CD14-positive monocyte (primary cell): ENCODE results near the gene CCL14. TPM values are rescaled to one million over a fixed set of nuclear protein-coding genes. Genes with fewer than 3 reads are reported as not detected.

ENCODE experiments used
- DNase-seq, 3 donors: peaks; one replicate each; pipeline ENCODE4 v3.0.0-alpha.2; 2011 to 2022
- H2AFZ ChIP-seq: 2 replicates; pipeline ENCODE4 v1.6.0; 2012; ENCODE audit warnings: mild to moderate bottlenecking, low read depth, low read length, inconsistent platforms; ENCODE audit not compliant: insufficient read depth, poor library complexity, severe bottlenecking
- H3K27ac ChIP-seq, 2 donors: 1 replicate in 1 of 2; 2 replicates in 1 of 2; pipeline ENCODE4 v1.5.1; 2012 to 2013; ENCODE audit warnings: low read length in 2 of 2, control low read depth in 1 of 2, inconsistent platforms in 1 of 2, low read depth in 1 of 2, mild to moderate bottlenecking in 1 of 2
- H3K27me3 ChIP-seq, 2 donors: one replicate each; pipeline versions ENCODE4 v1.6.0 to v1.6.1; 2011 to 2013; ENCODE audit warnings: low read length in 2 of 2; ENCODE audit not compliant: control insufficient read depth in 2 of 2, insufficient read depth in 2 of 2
- H3K36me3 ChIP-seq, 2 donors: replicated peaks in 1 of 2; 1 replicate in 1 of 2; 2 replicates in 1 of 2; pipeline versions ENCODE4 v1.5.1 to v1.6.1; 2012 to 2013; ENCODE audit warnings: low read length in 2 of 2, control low read depth in 1 of 2, inconsistent platforms in 1 of 2, mild to moderate bottlenecking in 1 of 2; ENCODE audit not compliant: insufficient read depth in 2 of 2, control insufficient read depth in 1 of 2
- H3K4me1 ChIP-seq, 2 donors: 1 replicate in 1 of 2; 2 replicates in 1 of 2; pipeline versions ENCODE4 v1.5.1 to v1.6.1; 2012 to 2013; ENCODE audit warnings: low read length in 2 of 2, control low read depth in 1 of 2, inconsistent platforms in 1 of 2, mild to moderate bottlenecking in 1 of 2, moderate library complexity in 1 of 2; ENCODE audit not compliant: insufficient read depth in 2 of 2, control insufficient read depth in 1 of 2
- H3K4me2 ChIP-seq: replicated peaks from 2 replicates; pipeline ENCODE3; 2012; ENCODE audit warnings: low read length, moderate library complexity, mild to moderate bottlenecking; ENCODE audit not compliant: poor library complexity, severe bottlenecking; ENCODE audit errors: extremely low read depth
- H3K4me3 ChIP-seq, 3 experiments: fragments of 200-600 bp in 1 of 3; sonication (generic) in 1 of 3; replicated peaks in 1 of 3; 1 replicate in 2 of 3; 2 replicates in 1 of 3; pipeline ENCODE4 v1.5.1; 2011 to 2013; ENCODE audit warnings: low read length in 3 of 3, mild to moderate bottlenecking in 3 of 3, control low read depth in 2 of 3, low read depth in 2 of 3, inconsistent platforms in 1 of 3, moderate library complexity in 1 of 3
- H3K79me2 ChIP-seq: 2 replicates; pipeline ENCODE4 v1.6.0; 2012; ENCODE audit warnings: mild to moderate bottlenecking, control low read depth, inconsistent platforms, low read length, moderate library complexity; ENCODE audit not compliant: insufficient read depth
- H3K9ac ChIP-seq: 2 replicates; pipeline ENCODE4 v1.6.0; 2017; ENCODE audit warnings: low read length, mild to moderate bottlenecking; ENCODE audit not compliant: insufficient read depth, poor library complexity, severe bottlenecking
- H3K9me3 ChIP-seq, 2 donors: replicated peaks in 1 of 2; 1 replicate in 1 of 2; 2 replicates in 1 of 2; pipeline versions ENCODE4 v1.5.1 to v1.6.1; 2012 to 2013; ENCODE audit warnings: low read length in 2 of 2, control low read depth in 1 of 2; ENCODE audit not compliant: control insufficient read depth in 1 of 2, insufficient read depth in 1 of 2
- H4K20me1 ChIP-seq: 2 replicates; pipeline ENCODE4 v1.6.0; 2012; ENCODE audit warnings: mild to moderate bottlenecking, low read length, control low read depth, moderate library complexity; ENCODE audit not compliant: insufficient read depth
- H3K27ac Mint-ChIP-seq, 7 donors: one replicate each; pipeline ENCODE4 v1.8.0; 2020; ENCODE audit warnings: mild to moderate bottlenecking in 7 of 7, mixed read lengths in 7 of 7, moderate library complexity in 6 of 7, inconsistent platforms in 2 of 7
- H3K27me3 Mint-ChIP-seq, 3 donors: one replicate each; pipeline ENCODE4 v1.8.0; 2021 to 2022; ENCODE audit warnings: low read depth in 3 of 3, mild to moderate bottlenecking in 3 of 3, mixed read lengths in 3 of 3, moderate library complexity in 3 of 3, inconsistent platforms in 1 of 3
- H3K36me3 Mint-ChIP-seq, 2 donors: one replicate each; pipeline ENCODE4 v1.8.0; 2020; ENCODE audit warnings: mixed read lengths in 2 of 2, inconsistent platforms in 1 of 2, mild to moderate bottlenecking in 1 of 2
- H3K4me1 Mint-ChIP-seq: one replicate; pipeline ENCODE4 v1.8.0; 2020; ENCODE audit warnings: mild to moderate bottlenecking, mixed read lengths
- H3K4me3 Mint-ChIP-seq, 2 donors: one replicate each; pipeline ENCODE4 v1.8.0; 2020; ENCODE audit warnings: mild to moderate bottlenecking in 2 of 2, mixed read lengths in 2 of 2, moderate library complexity in 1 of 2
- H3K9me3 Mint-ChIP-seq, 7 donors: one replicate each; pipeline ENCODE4 v1.8.0; 2020 to 2022; ENCODE audit warnings: mixed read lengths in 7 of 7, mild to moderate bottlenecking in 6 of 7, moderate library complexity in 6 of 7, inconsistent platforms in 2 of 7
- WGBS: methylation state at CpG from one replicate; pipeline ENCODE4 v1.1.5; 2013; ENCODE audit warnings: missing lambda C conversion rate; ENCODE audit not compliant: insufficient coverage; 5-methylcytosine and 5-hydroxymethylcytosine counted together
- intact Hi-C, 2 donors: fragments of 100-400 bp; cut with micrococcal nuclease; formaldehyde crosslinking; loops; one replicate each; pipeline versions ENCODE4 v1.15.0 to v1.15.1; 2023
- polyA plus RNA-seq, 3 donors: library from polyadenylated mRNA; depleted of rRNA in 1 of 3; unstranded in 2 of 3; stranded (reverse) in 1 of 3; fragments of 300-500 nt in 2 of 3; fragments of >200 nt in 1 of 3; fragmentation: Illumina TruSeq in 2 of 3; gene quantifications; 1 replicate in 2 of 3; 2 replicates in 1 of 3; pipeline ENCODE4 v1.2.3, GENCODE V29; 2012 to 2021
- TF ChIP-seq, protein P1 (sequence below): fragments of 200-600 bp; IDR thresholded peaks from one replicate; pipeline ENCODE4 v1.8.0; 2022; ENCODE audit warnings: antibody characterized with exemption, mild to moderate bottlenecking

The CCL14 gene
- polyA plus RNA-seq, 3 donors, result not detected

GRCh38 chr17:35972535-35972934, 14.0 kb downstream of the CCL14 start:
- no peaks in the 10 kb centered on the region for H3K27me3 ChIP-seq
- no peak overlapping the region for H3K27ac ChIP-seq
- H3K4me3 Mint-ChIP-seq, result no peak overlapping the region
- no peaks in the 10 kb centered on the region for H3K4me1 ChIP-seq
- intact Hi-C loops, result loop anchor here (5.0 to 10.0 kb wide), 2 partner anchors 505 to 512 kb away; partner anchors contain the start of gene ZNHIT3 (in 1 of the 2)
- H3K36me3 ChIP-seq, result no peaks in the 10 kb centered on the region
- no peak overlapping the region for H3K4me3 ChIP-seq
- peaks cover 6% of the 10 kb centered on the region for H3K4me1 Mint-ChIP-seq
- no peak overlapping the region for H2AFZ ChIP-seq
- no peaks in the 10 kb centered on the region for H3K9me3 Mint-ChIP-seq
- no peaks in the 10 kb centered on the region for H3K9me3 ChIP-seq
- no peak overlapping the region for H3K4me2 ChIP-seq
- H3K79me2 ChIP-seq, result no peaks in the 10 kb centered on the region
- H3K27ac Mint-ChIP-seq, result no peak overlapping the region
- no peak for DNase-seq
- WGBS, result 79% methylated on average over 6 of the region's 6 CpGs
- peaks cover under 1 to 5% (median 4%) of the 10 kb centered on the region in 3 donors for H3K27me3 Mint-ChIP-seq
- H4K20me1 ChIP-seq, result no peaks in the 10 kb centered on the region
- TF ChIP-seq, protein P1, sequence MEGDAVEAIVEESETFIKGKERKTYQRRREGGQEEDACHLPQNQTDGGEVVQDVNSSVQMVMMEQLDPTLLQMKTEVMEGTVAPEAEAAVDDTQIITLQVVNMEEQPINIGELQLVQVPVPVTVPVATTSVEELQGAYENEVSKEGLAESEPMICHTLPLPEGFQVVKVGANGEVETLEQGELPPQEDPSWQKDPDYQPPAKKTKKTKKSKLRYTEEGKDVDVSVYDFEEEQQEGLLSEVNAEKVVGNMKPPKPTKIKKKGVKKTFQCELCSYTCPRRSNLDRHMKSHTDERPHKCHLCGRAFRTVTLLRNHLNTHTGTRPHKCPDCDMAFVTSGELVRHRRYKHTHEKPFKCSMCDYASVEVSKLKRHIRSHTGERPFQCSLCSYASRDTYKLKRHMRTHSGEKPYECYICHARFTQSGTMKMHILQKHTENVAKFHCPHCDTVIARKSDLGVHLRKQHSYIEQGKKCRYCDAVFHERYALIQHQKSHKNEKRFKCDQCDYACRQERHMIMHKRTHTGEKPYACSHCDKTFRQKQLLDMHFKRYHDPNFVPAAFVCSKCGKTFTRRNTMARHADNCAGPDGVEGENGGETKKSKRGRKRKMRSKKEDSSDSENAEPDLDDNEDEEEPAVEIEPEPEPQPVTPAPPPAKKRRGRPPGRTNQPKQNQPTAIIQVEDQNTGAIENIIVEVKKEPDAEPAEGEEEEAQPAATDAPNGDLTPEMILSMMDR, result no peak
- no peaks in the 10 kb centered on the region for H3K36me3 Mint-ChIP-seq
- H3K9ac ChIP-seq, result no peak overlapping the region

DNA sequence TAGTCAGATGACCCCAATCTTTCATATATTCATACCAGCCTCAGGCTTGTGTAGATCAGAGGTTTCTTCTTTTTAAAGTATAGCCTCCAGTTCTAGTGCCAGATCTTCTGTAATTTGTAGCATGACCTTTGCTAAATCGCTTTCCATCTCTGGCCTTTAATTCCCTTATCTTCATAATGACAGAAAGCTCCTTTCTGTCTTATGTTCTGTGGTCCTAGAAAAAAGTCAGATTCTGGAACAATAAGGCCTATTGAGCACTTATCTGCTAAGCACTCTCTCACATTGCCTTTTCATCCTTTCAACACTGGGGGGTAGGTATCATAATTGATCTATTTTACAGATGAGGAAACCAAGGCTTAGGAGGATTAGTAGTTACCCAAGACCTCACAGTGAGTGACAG, 14.5 kb downstream of the CCL14 start:
- no peaks in the 10 kb centered on the region for H3K9me3 Mint-ChIP-seq
- no peak for DNase-seq
- intact Hi-C loops, result loop anchor here (5.0 to 10.0 kb wide), 2 partner anchors 505 to 513 kb away; partner anchors contain the start of gene ZNHIT3 (in 1 of the 2)
- Histone ChIP-seq H3K79me2 (no peaks in the 10 kb centered on the region), H3K4me1 (no peaks in the 10 kb centered on the region), H3K27ac (no peak overlapping the region), H4K20me1 (no peaks in the 10 kb centered on the region), H3K4me2 (no peak overlapping the region), H3K27me3 (no peaks in the 10 kb centered on the region), H2AFZ (no peak overlapping the region), H3K9me3 (no peaks in the 10 kb centered on the region), H3K9ac (no peak overlapping the region), H3K4me3 (no peak overlapping the region), H3K36me3 (no peaks in the 10 kb centered on the region)
- H3K4me3 Mint-ChIP-seq, result no peak overlapping the region
- no peak overlapping the region for H3K27ac Mint-ChIP-seq
- no CpG with 5 or more reads among the region's 1 CpG for WGBS
- H3K36me3 Mint-ChIP-seq, result no peaks in the 10 kb centered on the region
- H3K4me1 Mint-ChIP-seq, result peaks cover 6% of the 10 kb centered on the region
- peaks cover 2 to 5% (median 4%) of the 10 kb centered on the region in 3 donors for H3K27me3 Mint-ChIP-seq
- TF ChIP-seq, protein P1, result no peak
